Bronchial epithelial cell (primary cell): ENCODE results near the gene CMKLR1. TPM values are rescaled to one million over a fixed set of nuclear protein-coding genes. Genes with fewer than 3 reads are reported as not detected.
A peak's percentile ranks its signal among the peaks of the same experiment; 100 is the strongest.

ENCODE experiments used
- DNase-seq: peaks from one replicate; pipeline ENCODE4 v3.0.0-alpha.2; 2010; ENCODE audit warnings: low read depth
- FAIRE-seq: peaks from 2 replicates; lab custom pipeline; 2011; peaks lifted over from hg19 to GRCh38; lab: Jason Lieb, UNC
- H3K27me3 ChIP-seq: 2 replicates; pipeline ENCODE4 v1.5.1; 2011; ENCODE audit warnings: low read length; ENCODE audit not compliant: control insufficient read depth, insufficient read depth
- H3K36me3 ChIP-seq: 2 replicates; pipeline ENCODE4 v1.5.1; 2011; ENCODE audit warnings: low read length; ENCODE audit not compliant: control insufficient read depth, insufficient read depth
- H3K4me3 ChIP-seq: 2 replicates; pipeline ENCODE4 v1.5.1; 2011; ENCODE audit warnings: mild to moderate bottlenecking, low read depth, low read length, control low read depth
- CTCF ChIP-seq: IDR thresholded peaks from 2 replicates; pipeline ENCODE4 v1.5.1; 2011; ENCODE audit warnings: mild to moderate bottlenecking, moderate library complexity, low read length, control low read depth, inconsistent platforms; ENCODE audit not compliant: insufficient read depth, severe bottlenecking
- total RNA-seq: library from RNA; depleted of rRNA; stranded (reverse); fragments of >200 nt; gene quantifications from 2 replicates; pipeline ENCODE4 v1.2.1, GENCODE V29; 2014

CMKLR1 gene
- total RNA-seq, 1 donor from 2014 or later, result not detected

GRCh38 chr12:108277613-108278012 lies 61.5 kb downstream of the CMKLR1 start:
- Histone ChIP-seq H3K27me3 (no peaks in the 10 kb centered on the region), H3K4me3 (no peak overlapping the region), H3K36me3 (no peaks in the 10 kb centered on the region)
- no peak for FAIRE-seq
- DNase-seq, result no peak
- no peak for TF ChIP-seq CTCF

- no peak for FAIRE-seq
- TF ChIP-seq CTCF, result no peak
Measured at GRCh38 chr12:108273217-108273616, 65.9 kb downstream of the CMKLR1 start.

GRCh38 chr12:108271951-108272872 lies 66.9 kb downstream of the CMKLR1 start:
- Histone ChIP-seq H3K27me3 (no peaks in the 10 kb centered on the region), H3K36me3 (no peaks in the 10 kb centered on the region), H3K4me3 (no peak overlapping the region)
- DNase-seq, result no peak
- FAIRE-seq, result no peak
- no peak for TF ChIP-seq CTCF

More at GRCh38 chr12:108273217-108273616, 65.9 kb downstream of the CMKLR1 start:
- no peak overlapping the region for H3K4me3 ChIP-seq
- no peaks in the 10 kb centered on the region for H3K36me3 ChIP-seq
- no peaks in the 10 kb centered on the region for H3K27me3 ChIP-seq
- DNase-seq, result no peak

- no peak for FAIRE-seq
- no peak for DNase-seq
- TF ChIP-seq CTCF, result no peak
- H3K4me3 ChIP-seq, result no peak overlapping the region
- no peaks in the 10 kb centered on the region for H3K27me3 ChIP-seq
- H3K36me3 ChIP-seq, result no peaks in the 10 kb centered on the region
Measured at GRCh38 chr12:108270849-108271143, 68.3 kb downstream of the CMKLR1 start.

GRCh38 chr12:108270035-108270848 lies 68.9 kb downstream of the CMKLR1 start:
- Histone ChIP-seq H3K36me3 (no peaks in the 10 kb centered on the region), H3K4me3 (no peak overlapping the region), H3K27me3 (no peaks in the 10 kb centered on the region)
- peak; percentile 15 for DNase-seq
- FAIRE-seq, result no peak
- no peak for TF ChIP-seq CTCF
